NCI-H146 (cell line): ENCODE results near the gene FGFRL1.
"Not testable (repeated sequence)": the region's sequence is repeated elsewhere in the genome, so short reads cannot be mapped to it uniquely, and the experiment has no call there.

Experiments used
- DNase-seq: peaks from one replicate; lab custom pipeline; 2025; lab: John Stamatoyannopoulos, UW

FGFRL1 gene

DNA sequence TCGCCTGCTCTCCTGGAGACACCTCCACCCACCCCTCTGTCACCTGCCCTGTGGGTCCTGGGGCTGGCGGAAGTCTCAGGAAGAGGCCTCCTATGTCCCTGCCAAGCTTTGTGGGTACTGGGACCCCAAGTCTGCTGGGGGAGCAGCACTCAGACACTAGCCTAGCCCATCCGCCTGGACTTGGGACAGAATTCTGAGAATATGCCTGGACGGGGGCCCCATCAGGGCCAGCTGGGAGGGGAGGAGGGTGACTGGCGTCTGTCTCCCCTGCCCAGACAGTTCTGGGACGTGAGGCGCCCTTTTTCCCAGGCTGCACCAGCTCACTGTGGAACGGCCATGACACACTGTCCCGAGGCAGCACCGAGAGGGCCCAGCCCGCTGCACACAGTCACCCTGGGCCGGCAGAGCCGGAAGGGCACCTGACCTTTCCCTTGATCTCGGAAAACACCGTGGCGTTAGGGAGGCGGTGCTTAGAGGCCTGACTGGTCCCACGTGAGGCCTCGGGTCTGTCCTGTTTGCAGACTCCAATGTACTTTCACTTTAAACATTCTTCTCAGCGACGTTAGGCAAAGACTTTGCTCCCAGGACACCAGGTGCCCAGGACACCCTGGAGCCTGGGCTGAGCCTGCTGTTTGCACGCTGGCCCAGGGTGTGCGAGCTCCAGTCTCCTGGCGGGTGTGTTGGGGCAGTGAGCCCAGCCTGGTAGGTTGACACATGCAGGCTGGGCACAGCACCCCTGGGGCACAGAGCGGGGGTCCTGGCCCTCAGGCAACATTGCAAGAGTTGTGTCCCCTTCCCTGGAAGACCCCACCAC, 18.9 kb upstream of the FGFRL1 start:
- no peak for DNase-seq

DNA sequence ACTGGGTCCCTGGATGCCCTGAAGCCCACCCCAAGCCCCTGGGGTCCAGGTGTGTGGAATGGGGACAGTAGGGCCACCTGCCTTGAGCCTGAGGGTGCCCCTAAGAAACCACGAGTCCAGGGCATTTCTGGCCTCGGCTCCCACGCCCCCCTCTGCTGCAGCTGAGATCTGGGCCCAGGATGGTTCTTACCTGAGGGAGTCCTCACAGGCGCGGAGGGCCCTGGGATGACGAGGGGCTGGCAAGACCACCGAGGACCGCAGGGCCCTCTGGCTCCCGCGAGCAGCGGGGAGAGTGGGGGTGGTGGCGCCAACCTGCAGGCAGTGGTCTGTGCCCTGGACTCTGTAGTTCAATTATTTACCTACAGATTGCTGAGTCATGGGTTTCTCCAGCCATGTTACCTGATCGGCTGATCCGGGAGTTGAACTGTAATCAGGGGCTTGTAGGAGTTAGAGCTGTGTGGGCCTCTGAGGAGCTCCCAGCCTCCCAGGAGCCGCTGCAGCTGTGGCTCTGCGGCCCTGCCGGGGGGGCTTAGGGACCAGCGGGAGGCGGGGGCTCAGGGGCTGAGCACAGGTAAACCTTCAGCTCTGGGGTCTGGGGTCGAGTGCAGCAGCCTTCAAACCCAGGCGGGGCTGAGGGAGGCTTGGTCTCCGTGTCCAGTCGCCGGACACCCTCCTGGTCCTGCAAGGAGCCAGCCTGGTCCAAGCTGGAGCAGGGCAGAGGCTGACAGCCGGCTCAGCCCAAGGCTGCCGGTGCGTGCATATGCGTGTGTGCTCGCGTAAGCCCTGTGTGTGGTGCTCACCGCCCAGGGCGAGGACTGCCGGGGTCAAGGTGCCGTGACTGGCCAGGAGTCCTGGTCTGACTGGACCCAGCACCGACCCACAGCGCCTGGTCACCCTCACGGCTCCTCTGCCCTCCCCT, 18.1 kb upstream of the FGFRL1 start, which contains the start of gene SLC26A1:
Gene SLC26A1, minus strand, starts transcription at position 294 of the 919 bp plus-strand sequence. CDS start 1,701 bp downstream, outside the sequence.
- no peak for DNase-seq

DNA sequence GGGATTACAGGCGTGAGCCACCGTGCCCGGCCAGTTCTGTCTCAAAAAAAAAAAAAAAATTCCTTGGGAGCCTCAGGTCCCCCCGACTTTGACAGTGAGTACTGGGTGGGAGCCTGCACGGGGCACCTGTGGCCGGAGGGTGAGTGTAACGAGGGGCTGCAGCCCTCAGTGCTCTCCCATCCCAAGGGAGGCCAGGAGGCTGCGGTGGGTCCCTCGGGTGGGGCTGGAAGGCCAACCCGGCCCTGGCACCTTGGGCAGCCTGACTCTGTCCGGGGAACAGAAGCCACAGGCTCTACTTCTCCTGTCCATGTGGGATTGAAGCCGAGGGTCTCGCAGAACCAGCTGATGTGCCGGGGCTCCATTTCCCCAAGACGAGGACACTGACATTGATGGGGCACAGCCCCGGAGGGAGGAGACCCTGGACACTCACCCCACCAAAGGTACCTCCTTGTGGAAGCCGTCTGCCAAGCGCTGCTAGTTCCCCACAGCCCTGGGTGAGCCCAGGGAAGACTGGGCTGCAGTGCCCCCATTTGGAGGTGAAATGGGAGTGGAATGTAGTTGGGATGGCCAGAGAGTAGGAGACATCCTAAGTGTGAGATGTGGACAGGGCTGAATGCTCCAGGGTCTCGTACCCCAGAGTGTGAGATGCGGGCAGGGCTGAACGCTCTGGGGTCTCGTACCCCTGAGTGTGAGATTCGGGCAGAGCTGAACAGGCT, 16.0 kb upstream of the FGFRL1 start:
- DNase-seq, result no peak

DNA sequence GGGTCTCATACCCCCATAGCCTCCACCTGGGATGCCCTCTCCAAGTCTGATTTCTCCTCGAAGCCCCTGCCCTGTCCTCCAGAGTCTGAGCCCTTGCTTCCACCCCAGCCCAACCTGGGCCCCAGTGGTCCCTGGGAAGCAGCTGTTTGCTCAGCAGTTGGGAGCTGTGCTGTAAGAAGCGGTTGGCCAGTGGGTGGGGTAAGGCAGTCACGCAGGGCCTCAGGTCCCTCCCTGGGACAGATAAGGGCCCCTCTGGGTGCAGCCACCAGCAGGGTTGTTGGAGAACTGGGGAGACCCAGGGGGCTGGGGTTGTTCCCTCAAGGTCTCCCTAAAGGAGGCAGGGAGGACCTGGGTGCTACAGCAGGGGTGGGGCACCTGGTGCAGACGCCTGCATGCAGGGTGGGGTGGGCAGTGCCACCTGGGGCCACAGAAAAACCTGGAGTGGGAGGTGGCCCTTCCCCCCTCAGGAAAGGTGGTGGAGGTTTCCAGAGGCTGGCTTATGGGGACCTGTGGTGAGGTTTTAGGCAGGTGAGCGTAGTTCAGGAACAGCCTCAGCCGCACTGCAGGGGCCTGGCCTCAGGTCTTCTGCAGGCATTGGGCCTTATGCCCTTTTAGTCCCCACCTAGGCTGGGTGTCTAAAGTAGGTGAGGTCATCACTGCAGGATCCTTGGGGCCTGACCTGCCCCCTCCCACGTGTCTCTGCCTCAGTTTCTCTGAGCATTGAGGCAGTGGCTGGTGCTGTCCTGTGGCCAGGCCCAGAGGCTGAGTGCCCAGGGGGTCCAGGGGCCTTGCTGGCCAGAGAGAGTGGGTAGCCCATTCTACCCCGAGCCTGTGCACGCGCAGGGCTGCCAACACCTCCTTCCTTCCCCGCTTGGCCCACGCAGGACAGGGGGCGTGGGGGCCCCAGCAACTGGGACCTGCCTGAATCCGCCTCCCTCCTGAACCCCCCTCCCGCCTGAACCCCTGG, 15.1 kb upstream of the FGFRL1 start:
- no peak for DNase-seq

DNA sequence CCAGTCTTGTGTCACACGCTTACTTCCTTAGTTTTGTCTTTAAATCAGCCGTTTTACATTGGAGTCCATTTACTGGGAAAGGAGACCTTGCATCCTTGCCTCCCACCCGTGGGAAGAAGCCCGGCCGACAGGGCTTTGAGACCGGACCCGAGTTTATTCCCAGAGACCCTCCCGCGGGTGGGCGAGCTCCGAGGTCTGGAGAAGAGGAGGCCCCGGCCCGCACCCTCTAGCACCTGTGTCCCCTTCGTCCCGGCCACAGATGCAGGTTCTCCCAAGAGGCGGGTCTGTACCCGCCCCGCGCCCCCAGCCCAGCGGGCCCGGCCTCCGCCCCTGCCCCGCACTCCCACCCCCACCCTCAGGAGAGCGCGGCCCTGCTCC, 14.4 kb upstream of the FGFRL1 start:
- DNase-seq, result no peak

DNA sequence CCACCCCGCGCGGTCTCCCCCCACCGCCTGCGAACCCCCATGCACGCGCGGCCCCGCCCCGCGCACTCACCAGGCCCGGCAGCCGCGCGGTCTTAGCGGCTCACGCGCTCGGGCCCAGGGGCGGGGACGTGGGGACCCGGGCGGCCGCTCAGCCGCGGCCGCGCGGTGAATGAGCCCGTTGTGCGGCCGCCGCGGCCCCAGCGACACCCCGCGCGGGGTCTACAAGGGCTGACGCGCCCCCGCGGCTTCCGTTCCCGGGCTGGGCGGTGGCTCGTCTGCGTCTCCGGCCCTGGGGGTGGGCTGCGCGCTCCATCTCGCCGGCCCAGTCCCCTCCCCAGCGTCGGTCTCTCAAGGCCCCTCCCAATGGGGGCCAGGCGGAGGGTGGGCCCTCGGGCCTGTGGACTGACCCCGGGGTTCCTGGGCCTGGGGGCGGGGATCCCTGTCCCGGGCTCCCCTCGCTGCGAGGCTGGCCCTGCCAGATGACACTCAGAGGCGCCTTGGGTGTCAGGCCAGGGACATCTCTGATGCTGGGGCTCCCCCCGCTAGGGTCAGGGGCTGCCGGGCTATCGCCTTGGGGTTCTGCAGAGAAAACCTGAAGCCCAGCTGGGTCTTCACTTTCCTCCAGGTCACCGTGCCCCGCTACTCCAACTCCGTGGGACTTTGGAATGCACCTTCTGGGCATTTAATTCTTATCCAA, 13.9 kb upstream of the FGFRL1 start:
- DNase-seq, result no peak

DNA sequence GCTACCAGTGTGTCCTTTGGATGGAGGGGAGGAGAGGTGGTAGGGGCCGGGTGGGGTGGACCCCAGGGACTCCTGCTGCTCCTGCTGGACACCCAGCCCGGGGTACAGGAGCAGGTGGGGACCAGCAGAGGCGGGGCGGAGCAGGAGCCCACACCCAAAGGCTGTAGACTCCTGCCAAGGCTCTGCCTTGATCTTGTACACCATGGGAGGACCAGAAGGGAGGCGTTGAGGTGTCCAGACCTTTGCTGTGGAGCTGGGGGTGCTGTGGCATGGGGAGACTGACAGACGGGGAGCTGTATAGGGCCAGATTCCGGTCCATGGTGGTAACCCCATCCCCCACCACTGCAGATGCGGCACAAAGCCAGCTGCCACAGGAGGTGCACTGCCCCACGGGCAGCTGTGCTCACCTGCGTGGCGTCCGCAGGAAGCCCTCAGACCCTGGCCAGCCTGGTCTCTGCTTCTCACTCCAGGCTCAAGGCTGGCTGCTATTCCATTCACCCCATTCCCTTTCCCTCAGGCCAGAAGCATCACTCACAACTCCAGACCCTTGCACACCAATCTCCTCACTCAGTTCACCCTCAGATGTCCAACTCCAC, 13.2 kb upstream of the FGFRL1 start:
- no peak for DNase-seq

DNA sequence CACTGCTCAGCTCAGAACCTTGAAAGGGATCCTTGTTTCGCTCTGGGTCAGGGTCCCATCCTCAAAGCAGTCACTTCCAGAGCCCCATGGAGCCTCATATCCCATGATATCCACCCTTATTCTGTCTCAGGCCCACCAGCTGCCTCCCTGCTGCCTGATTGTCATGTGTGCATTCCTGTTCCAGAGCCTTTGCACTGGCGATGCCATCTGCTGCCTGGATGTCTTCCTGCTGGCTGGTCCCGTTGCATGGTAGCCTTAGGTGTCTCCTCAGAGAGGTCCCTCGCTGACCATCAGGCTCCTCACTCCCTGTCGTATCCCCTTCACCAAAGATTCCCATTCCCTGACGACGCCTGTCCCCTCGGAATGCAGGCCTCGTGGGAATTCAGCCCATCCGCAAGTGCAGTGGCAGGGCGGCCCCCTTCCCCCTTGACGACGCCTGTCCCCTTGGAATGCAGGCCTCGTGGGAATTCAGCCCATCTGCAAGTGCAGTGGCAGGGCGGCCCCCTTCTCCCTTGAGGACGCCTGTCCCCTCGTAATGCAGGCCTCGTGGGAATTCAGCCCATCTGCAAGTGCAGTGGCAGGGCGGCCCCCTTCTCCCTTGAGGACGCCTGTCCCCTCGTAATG, 12.1 kb upstream of the FGFRL1 start:
- not testable (repeated sequence) for DNase-seq

DNA sequence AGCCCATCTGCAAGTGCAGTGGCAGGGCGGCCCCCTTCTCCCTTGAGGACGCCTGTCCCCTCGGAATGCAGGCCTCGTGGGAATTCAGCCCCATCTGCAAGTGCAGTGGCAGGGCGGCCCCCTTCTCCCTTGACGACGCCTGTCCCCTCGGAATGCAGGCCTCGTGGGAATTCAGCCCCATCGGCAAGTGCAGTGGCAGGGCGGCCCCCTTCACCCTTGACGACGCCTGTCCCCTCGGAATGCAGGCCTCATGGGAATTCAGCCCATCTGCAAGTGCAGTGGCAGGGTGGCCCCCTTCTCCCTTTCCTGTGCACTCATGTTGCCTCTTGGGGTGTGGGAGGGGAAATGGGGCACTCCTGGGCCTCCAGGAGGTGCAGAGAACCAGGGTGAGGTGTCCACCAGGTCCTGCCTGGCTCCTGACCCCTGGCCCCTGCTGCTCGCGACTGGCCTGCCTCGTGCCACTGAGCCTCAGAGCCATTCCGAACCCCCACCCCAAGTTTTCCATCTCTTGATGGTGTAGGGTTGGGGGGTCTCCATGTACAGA, 11.5 kb upstream of the FGFRL1 start:
- no peak for DNase-seq

DNA sequence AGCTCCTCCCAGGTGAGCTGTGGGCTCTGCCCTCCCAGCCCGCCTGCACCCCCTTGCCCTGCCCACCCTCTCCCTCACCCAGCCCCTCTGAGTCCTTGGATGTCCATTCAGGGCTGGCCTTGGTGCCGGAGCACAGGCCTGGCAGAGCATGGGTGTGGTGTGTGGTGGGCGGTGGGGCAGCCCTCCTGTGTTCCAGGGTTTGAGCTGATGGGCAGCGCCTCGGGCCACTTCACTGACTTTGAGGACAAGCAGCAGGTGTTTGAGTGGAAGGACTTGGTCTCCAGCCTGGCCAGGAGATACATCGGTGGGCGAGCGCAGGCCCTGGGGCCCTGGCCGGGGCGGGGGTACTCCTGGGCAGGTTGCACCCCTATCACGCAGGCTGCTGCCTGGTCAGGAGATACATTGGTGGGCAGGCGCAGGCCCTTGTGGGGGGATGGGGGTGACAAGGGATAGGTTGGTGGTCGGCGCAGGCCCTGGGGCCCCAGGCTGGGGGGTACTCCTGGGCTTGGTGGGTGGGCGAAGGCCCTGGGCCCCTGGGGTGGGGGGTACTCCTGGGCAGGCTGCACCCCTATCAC, 10.7 kb upstream of the FGFRL1 start:
- no peak for DNase-seq

DNA sequence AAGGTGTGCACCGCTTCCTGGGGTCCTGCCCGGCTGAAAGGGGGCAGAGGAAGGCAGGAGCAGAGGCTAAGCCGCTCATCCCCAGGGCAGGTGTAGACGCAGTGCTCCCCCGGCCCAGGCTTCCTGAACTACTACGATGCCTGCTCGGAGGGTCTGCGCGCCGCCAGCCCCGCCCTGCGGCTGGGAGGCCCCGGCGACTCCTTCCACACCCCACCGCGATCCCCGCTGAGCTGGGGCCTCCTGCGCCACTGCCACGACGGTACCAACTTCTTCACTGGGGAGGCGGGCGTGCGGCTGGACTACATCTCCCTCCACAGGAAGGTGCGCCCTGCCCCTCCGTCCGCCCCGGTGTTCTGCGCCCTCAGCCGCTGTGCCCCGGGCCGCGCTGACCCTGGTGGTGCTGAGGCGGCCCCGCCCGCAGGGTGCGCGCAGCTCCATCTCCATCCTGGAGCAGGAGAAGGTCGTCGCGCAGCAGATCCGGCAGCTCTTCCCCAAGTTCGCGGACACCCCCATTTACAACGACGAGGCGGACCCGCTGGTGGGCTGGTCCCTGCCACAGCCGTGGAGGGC, 9.8 kb upstream of the FGFRL1 start:
- DNase-seq, result no peak

DNA sequence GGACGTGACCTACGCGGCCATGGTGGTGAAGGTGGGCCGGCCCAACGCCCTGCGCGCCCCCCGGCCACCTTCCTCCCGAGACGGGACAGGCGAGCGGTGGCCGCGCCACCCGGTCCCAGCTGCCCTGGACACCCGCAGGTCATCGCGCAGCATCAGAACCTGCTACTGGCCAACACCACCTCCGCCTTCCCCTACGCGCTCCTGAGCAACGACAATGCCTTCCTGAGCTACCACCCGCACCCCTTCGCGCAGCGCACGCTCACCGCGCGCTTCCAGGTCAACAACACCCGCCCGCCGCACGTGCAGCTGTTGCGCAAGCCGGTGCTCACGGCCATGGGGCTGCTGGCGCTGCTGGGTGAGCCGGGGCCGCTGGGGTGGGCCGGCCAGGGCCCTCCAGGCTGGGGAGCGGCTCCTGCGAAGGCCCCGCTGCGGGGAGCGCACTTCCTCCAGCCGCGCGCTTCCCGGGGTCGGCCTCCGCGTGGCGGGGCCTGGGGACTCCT, 9.2 kb upstream of the FGFRL1 start:
- no peak for DNase-seq

DNA sequence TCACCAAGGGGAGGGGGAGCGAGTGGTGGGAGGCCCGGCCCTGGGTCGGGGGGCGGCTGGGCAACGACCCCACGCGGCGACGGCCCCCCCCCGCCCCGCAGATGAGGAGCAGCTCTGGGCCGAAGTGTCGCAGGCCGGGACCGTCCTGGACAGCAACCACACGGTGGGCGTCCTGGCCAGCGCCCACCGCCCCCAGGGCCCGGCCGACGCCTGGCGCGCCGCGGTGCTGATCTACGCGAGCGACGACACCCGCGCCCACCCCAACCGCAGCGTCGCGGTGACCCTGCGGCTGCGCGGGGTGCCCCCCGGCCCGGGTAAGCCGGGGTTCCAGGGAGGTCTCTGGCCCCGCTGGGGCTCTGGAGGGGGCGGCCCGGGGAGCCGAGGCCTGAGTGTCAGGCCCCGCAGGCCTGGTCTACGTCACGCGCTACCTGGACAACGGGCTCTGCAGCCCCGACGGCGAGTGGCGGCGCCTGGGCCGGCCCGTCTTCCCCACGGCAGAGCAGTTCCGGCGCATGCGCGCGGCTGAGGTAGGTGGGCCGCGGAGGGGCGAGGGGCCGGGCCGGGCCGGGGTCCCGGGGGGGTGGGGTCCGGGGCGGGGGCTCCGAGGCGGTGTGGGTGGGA, 8.7 kb upstream of the FGFRL1 start:
- no peak for DNase-seq

DNA sequence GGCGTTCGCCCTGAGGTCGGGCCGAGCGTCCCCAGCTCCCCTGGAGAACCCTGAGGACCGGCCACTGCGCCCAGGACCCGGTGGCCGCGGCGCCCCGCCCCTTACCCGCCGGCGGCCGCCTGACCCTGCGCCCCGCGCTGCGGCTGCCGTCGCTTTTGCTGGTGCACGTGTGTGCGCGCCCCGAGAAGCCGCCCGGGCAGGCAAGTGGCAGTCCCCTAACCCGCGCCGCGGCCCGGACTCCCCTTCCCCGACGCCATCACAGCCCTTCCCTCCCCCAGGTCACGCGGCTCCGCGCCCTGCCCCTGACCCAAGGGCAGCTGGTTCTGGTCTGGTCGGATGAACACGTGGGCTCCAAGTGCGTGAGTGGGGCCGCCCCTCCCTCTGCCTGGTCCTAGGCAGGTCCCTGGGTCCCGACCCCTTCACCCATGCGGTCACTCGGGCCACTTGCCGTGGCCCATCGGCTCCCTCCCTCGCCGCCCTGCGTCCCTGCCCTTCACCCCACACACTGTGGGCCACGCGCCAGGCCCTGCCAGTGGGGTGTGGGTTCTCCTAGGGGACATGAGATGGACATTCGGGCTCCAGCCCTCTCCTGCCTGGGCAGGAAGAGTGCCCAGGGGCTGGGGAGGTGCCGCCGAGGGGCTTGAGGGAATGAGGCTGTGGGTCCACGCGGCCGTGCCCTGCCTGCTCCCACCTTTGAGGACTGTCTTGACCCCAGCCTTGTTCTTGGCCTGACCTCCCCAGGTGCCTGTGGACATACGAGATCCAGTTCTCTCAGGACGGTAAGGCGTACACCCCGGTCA, 8.0 kb upstream of the FGFRL1 start:
- no peak for DNase-seq

DNA sequence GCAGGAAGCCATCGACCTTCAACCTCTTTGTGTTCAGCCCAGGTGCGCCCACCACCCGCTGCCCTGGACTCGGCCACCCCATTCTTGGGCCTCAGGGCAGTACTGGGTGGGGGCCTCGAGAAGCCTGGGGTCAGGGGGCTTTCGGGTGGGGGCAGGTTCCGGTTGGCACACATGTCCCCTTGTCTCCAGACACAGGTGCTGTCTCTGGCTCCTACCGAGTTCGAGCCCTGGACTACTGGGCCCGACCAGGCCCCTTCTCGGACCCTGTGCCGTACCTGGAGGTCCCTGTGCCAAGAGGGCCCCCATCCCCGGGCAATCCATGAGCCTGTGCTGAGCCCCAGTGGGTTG, 7.4 kb upstream of the FGFRL1 start:
- no peak for DNase-seq

DNA sequence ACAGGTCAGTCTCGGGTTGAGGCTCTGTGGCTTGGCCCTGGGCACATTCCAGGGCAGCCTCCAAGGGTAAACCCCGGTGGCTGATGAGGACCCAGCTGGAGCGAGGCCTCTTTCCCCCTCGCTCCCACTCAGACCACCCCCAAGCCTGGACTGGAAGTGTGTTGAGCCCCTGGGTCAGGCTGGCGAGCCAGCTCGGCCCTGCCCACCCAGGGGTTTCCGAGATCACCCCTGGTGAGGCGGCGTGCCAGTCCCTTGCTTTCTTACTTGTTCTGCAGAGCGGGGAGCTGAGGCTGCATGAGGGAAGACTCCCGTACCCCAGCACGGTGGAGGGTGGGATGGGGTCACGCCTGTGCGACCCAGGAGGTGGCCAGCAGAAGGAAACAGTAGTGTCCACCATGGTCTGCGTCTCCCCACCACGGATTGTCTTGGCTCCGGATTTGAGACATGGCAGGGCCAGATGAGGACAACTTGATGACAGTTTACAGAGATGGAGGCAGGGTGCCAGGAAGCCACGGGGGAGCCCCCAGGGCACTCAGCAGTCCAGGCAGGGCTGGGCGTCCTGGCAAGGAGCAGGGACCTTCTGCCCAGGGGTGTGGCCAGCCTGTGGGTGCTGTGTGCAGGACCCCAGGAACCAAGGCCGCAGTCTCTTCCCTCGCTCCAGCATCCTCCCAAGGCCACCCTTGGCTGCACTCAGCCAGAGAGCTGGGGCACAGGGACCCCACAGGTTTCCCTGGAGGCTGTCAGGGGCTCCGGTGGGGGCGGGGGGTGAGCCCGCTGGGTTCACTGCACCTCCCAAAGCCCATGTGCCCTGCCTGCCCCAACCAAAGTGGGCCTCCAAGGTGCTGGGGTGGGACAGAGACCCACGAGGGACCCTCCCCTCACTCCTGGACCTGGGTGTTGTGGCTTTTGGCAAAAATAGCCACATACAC, 6.6 kb upstream of the FGFRL1 start:
- no peak for DNase-seq
